ENCODE data around the gene AARS2. TPM values are rescaled to one million over a fixed set of nuclear protein-coding genes. Genes with fewer than 3 reads are reported as not detected.

Gene AARS2
- total and polyA plus RNA-seq, 2 of the 8 experiments (the other 6 are each of a cell fraction or from before 2014, with no cell fraction given) = 8.6 to 20.4 TPM

DNA sequence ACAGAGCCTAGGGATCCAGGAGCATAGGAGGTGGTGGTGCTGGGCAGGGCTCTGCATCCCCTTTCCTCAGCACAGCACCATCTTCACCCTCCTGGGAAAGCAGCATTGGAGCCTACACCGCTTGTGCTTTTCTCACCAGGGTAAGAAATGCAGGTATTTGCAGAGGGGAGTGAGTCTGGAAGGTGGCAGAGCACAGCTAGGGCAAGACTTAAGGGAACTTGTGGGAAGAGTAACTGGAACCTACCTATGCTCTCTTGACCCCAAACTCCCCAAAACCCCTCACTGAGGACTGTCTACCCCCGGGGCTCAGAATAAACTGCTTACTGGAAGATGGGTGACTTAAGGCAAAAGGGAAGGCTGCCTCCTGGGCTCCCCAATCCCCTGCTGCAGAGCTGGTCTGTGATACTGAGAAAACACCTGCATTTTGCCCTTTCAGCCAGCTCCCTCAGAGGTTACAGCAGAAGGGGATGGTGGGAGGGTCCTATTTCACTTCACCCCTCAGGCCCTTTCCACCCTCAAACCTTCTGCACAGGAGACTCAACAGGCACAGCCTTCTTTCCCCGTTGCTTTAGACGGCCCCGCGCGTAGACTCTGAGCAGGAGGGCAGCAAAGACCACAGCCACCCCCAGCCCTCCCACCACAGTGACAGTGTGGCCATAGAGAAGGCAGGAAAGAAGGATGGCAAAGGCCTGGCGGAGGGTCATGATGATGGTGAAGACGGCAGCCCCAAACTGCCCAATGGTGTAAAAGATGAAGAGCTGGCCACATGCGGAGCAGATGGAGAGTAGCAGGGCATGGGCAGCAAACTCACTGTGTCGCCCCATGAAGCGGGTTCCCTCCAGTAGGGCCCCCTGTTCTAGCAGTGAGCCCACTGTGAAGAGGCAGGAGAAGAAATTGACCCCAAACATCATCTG, 58.7 kb downstream of the AARS2 start (continued):
- TF ChIP-seq, protein P1, sequence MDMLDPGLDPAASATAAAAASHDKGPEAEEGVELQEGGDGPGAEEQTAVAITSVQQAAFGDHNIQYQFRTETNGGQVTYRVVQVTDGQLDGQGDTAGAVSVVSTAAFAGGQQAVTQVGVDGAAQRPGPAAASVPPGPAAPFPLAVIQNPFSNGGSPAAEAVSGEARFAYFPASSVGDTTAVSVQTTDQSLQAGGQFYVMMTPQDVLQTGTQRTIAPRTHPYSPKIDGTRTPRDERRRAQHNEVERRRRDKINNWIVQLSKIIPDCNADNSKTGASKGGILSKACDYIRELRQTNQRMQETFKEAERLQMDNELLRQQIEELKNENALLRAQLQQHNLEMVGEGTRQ (IDR thresholded peaks at IDR 0.05; ENCODE audit: low read length) = no peak
- TF ChIP-seq TAF7 (optimal IDR thresholded peaks at IDR 0.05; ENCODE audit: borderline replicate concordance, low read depth, low read length) (peak; percentile 45), SIRT6 (IDR thresholded peaks at IDR 0.05; ENCODE audit: low read length) (peak; percentile 50), TAF1 (IDR thresholded peaks at IDR 0.05; ENCODE audit: low read depth, low read length) (0 out of 2 replicates have a peak, but pooled peaks have one; percentile 4), FOSL1 (IDR thresholded peaks at IDR 0.05; ENCODE audit: insufficient read depth, low read depth, low read length) (no peak), POLR2A (IDR thresholded peaks at IDR 0.05; ENCODE audit: control extremely low read depth in 1 of 2, low read depth in 2 of 2, low read length in 2 of 2) (peak in 1 of 2 experiments; percentile 95; a peak in 2 of 3 replicates)
